DOHH2 (cell line): Measurements from ENCODE around the gene DPP4.

Experiments used
- H3F3A ChIP-seq: fragments of 200-600 bp; sonication (generic), shearing (Covaris generic); 2 replicates; pipeline ENCODE4 v1.6.0; 2016; ENCODE audit warnings: antibody characterized with exemption, mild to moderate bottlenecking; ENCODE audit not compliant: control insufficient read depth, insufficient read depth
- H3K27ac ChIP-seq: fragments of 200-600 bp; sonication (generic); 2 replicates; pipeline ENCODE4 v1.5.1; 2014; ENCODE audit warnings: low read depth, mild to moderate bottlenecking, low read length, moderate library complexity
- H3K27me3 ChIP-seq: fragments of 200-600 bp; sonication (generic); 2 replicates; pipeline ENCODE4 v1.6.1; 2014; ENCODE audit warnings: mild to moderate bottlenecking, low read length, mixed read lengths; ENCODE audit not compliant: control insufficient read depth
- H3K36me3 ChIP-seq: fragments of 200-600 bp; sonication (generic); 2 replicates; pipeline ENCODE4 v1.6.1; 2014; ENCODE audit warnings: mild to moderate bottlenecking, low read length, moderate library complexity, mixed read lengths; ENCODE audit not compliant: control insufficient read depth
- H3K4me1 ChIP-seq: fragments of 200-600 bp; sonication (generic); 2 replicates; pipeline ENCODE4 v1.6.1; 2014; ENCODE audit warnings: mild to moderate bottlenecking, low read length, mixed read lengths; ENCODE audit not compliant: control insufficient read depth
- H3K4me2 ChIP-seq: fragments of 200-600 bp; sonication (generic); 2 replicates; pipeline ENCODE4 v1.6.0; 2014; ENCODE audit warnings: mild to moderate bottlenecking, low read length, moderate library complexity
- H3K4me3 ChIP-seq: fragments of 200-600 bp; sonication (generic); 2 replicates; pipeline ENCODE4 v1.5.1; 2014; ENCODE audit warnings: mild to moderate bottlenecking, low read length, mixed read lengths
- H3K79me2 ChIP-seq: fragments of 200-600 bp; sonication (generic); 2 replicates; pipeline ENCODE4 v1.6.1; 2014; ENCODE audit warnings: mild to moderate bottlenecking, low read length, mixed read lengths; ENCODE audit not compliant: control insufficient read depth
- H3K9me2 ChIP-seq: fragments of 200-600 bp; sonication (generic); replicated peaks from 2 replicates; pipeline ENCODE4 v1.6.1; 2014; ENCODE audit warnings: mild to moderate bottlenecking, low read length, mixed read lengths; ENCODE audit not compliant: control insufficient read depth
- H3K9me3 ChIP-seq: fragments of 200-600 bp; sonication (generic); 2 replicates; pipeline ENCODE4 v1.6.1; 2014; ENCODE audit warnings: antibody characterized with exemption, low read length, mixed read lengths; ENCODE audit not compliant: control insufficient read depth, insufficient read depth
- H4K20me1 ChIP-seq: fragments of 200-600 bp; sonication (generic); 2 replicates; pipeline ENCODE4 v1.6.0; 2014; ENCODE audit warnings: low read depth, mild to moderate bottlenecking, antibody characterized with exemption, low read length, moderate library complexity; ENCODE audit not compliant: control insufficient read depth, insufficient read depth
- EZH2phosphoT487 ChIP-seq: fragments of 200-600 bp; sonication (generic); IDR thresholded peaks from 2 replicates; pipeline ENCODE4 v1.6.1; 2017; ENCODE audit warnings: borderline replicate concordance, mild to moderate bottlenecking, antibody characterized with exemption, low read length, moderate library complexity, mixed read lengths
- TF ChIP-seq, protein P1 (sequence below): fragments of 200-600 bp; sonication (generic); IDR thresholded peaks from one replicate; pipeline ENCODE4 v1.5.1; 2014; ENCODE audit warnings: antibody characterized with exemption, mild to moderate bottlenecking, low read depth, low read length; ENCODE audit not compliant: poor library complexity, severe bottlenecking

Gene DPP4

DNA sequence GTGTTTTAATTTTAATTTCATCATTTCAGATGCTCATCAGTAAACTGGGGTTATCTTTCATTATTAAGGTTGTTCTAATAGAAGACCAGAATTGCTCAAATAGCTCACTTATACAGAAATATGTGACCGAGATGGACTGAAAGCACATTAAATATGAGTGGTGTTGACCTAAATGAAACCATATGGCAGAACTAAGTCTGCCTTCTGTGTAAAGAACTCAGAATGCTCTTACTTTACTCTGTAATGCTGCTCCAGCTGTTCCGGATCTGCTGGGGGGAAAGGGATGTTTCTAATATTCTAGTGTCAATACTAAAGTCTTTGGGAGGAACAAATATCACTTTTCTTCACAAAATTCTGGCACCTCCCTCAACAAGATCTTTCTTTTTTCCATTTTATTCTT, 131.0 kb downstream of the DPP4 start:
- Histone ChIP-seq H4K20me1 (no peaks in the 10 kb centered on the region), H3K4me3 (no peak overlapping the region), H3K79me2 (no peaks in the 10 kb centered on the region), H3K4me2 (no peak overlapping the region), H3K27ac (no peak overlapping the region), H3K4me1 (peaks cover 12% of the 10 kb centered on the region), H3F3A (no peaks in the 10 kb centered on the region), H3K27me3 (no peaks in the 10 kb centered on the region), H3K36me3 (no peaks in the 10 kb centered on the region), H3K9me3 (no peaks in the 10 kb centered on the region), H3K9me2 (no peaks in the 10 kb centered on the region)
- TF ChIP-seq EZH2phosphoT487, result no peak
- TF ChIP-seq, protein P1, sequence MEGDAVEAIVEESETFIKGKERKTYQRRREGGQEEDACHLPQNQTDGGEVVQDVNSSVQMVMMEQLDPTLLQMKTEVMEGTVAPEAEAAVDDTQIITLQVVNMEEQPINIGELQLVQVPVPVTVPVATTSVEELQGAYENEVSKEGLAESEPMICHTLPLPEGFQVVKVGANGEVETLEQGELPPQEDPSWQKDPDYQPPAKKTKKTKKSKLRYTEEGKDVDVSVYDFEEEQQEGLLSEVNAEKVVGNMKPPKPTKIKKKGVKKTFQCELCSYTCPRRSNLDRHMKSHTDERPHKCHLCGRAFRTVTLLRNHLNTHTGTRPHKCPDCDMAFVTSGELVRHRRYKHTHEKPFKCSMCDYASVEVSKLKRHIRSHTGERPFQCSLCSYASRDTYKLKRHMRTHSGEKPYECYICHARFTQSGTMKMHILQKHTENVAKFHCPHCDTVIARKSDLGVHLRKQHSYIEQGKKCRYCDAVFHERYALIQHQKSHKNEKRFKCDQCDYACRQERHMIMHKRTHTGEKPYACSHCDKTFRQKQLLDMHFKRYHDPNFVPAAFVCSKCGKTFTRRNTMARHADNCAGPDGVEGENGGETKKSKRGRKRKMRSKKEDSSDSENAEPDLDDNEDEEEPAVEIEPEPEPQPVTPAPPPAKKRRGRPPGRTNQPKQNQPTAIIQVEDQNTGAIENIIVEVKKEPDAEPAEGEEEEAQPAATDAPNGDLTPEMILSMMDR, result no peak
